Lower leg skin (tissue), 4 donors: ENCODE data around the gene IARS1. TPM values are rescaled to one million over a fixed set of nuclear protein-coding genes. Genes with fewer than 3 reads are reported as not detected.

Experiments used
- DNase-seq, 2 donors: peaks; one replicate each; pipeline ENCODE4 v3.0.0-alpha.2; 2019; ENCODE audit warnings: low spot score in 2 of 2
- H3K4me3 ChIP-seq: fragments of 200-600 bp; sonication (generic); 2 replicates; pipeline ENCODE4 v1.5.1; 2017; ENCODE audit warnings: mild to moderate bottlenecking, low read depth; ENCODE audit not compliant: poor library complexity, severe bottlenecking
- POLR2A ChIP-seq, 2 donors: fragments of 450-650 bp; IDR thresholded peaks; one replicate each; pipeline ENCODE4 v1.6.1; 2016 to 2017; ENCODE audit warnings: antibody characterized with exemption in 2 of 2, mild to moderate bottlenecking in 1 of 2, moderate library complexity in 1 of 2
- WGBS, 2 donors: methylation state at CpG; one replicate each; pipeline ENCODE4 v1.1.5; 2018; 5-methylcytosine and 5-hydroxymethylcytosine counted together
- intact Hi-C: fragments of 100-400 bp; cut with DNase I; formaldehyde crosslinking; loops from one replicate; pipeline ENCODE4 v1.15.0; 2023; ENCODE audit warnings: low total_unique reads
- total RNA-seq, 4 donors: library from RNA; depleted of rRNA; stranded (reverse); fragments of >200 nt; gene quantifications; one replicate each; pipeline ENCODE4 v1.1.0, GENCODE V29; 2016
- TF ChIP-seq, protein P1 (sequence below), 3 donors: fragments of 450-650 bp; IDR thresholded peaks; one replicate each; pipeline ENCODE4 v1.5.1; 2016; ENCODE audit warnings: antibody characterized with exemption in 3 of 3, mild to moderate bottlenecking in 3 of 3, moderate library complexity in 2 of 3

The IARS1 gene
- total RNA-seq, 4 donors from 2014 or later = 39.3 to 54.9 (median 46.7) TPM

DNA sequence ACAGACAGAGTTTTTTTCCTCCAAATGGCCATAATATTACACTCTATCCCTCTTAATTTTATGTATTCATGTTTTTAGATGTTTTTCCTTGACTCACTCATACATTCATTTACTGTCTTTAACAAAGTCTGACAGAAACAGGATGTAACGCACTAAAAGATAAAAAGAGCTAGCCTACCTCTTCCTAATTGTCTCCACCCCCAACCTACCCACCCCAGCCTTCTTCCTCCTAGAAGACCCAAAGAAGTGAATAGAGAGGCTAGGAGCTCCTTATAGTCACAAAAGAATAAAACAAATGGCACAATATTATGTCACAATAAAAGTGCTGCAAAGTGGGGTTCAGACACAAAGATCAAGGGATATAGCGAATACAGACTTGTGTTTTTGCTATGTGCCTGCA, 30.9 kb upstream of the IARS1 start:
- 24 to 32% methylated on average over 2 of the region's 2 CpGs for WGBS, 2 donors
- no peak for TF ChIP-seq POLR2A (IDR thresholded peaks at IDR 0.05)
- TF ChIP-seq, protein P1, sequence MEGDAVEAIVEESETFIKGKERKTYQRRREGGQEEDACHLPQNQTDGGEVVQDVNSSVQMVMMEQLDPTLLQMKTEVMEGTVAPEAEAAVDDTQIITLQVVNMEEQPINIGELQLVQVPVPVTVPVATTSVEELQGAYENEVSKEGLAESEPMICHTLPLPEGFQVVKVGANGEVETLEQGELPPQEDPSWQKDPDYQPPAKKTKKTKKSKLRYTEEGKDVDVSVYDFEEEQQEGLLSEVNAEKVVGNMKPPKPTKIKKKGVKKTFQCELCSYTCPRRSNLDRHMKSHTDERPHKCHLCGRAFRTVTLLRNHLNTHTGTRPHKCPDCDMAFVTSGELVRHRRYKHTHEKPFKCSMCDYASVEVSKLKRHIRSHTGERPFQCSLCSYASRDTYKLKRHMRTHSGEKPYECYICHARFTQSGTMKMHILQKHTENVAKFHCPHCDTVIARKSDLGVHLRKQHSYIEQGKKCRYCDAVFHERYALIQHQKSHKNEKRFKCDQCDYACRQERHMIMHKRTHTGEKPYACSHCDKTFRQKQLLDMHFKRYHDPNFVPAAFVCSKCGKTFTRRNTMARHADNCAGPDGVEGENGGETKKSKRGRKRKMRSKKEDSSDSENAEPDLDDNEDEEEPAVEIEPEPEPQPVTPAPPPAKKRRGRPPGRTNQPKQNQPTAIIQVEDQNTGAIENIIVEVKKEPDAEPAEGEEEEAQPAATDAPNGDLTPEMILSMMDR (IDR thresholded peaks at IDR 0.05) = no peak
- H3K4me3 ChIP-seq = peak overlapping the region; percentile 68
- no peak for DNase-seq
- intact Hi-C loops = no loop called here

DNA sequence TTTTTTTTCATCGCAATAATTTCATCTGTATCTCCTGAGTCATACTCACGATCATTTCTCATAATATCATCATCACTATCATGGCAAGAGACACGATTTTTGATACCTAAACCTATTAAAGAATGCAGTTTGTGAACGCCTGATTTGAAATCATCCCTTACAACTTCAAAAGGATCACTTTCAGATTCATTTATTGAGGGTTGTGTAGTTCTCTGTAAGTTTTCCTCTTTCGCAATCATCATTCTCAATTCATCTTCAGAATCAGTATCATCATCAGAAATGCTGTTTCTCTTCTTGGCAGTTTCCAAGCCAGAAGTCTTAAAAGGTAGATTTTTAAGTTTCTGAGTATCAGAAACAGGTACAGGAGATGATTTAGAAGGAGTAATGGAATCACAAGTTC, 22.0 kb upstream of the IARS1 start:
- DNase-seq = no peak
- WGBS, 2 donors = 92 to 93% methylated on average over 5 of the region's 5 CpGs
- no peak overlapping the region for H3K4me3 ChIP-seq
- TF ChIP-seq, protein P1 (IDR thresholded peaks at IDR 0.05) = no peak
- no peak for TF ChIP-seq POLR2A (IDR thresholded peaks at IDR 0.05)
- intact Hi-C loops = no loop called here

DNA sequence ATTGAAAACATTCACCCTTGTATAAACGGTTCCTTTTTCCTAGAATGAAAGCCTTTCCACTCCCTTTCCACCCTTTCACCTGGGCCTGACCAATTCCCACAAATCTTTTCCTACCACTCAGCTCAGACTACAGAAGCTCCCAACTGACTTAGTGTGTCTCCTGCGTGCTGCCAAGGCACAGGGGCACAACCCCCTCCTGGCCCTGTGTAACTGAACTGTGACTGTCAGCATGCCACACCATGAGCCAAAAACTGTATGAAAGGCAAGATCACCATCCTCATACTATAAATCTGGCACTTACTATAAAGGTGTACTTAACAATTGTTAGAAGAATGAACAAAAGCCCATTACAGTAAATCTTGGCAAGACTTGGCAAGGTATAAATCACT, 20.1 kb upstream of the IARS1 start:
- WGBS, 2 donors = 40 to 58% methylated on average over 2 of the region's 2 CpGs

DNA sequence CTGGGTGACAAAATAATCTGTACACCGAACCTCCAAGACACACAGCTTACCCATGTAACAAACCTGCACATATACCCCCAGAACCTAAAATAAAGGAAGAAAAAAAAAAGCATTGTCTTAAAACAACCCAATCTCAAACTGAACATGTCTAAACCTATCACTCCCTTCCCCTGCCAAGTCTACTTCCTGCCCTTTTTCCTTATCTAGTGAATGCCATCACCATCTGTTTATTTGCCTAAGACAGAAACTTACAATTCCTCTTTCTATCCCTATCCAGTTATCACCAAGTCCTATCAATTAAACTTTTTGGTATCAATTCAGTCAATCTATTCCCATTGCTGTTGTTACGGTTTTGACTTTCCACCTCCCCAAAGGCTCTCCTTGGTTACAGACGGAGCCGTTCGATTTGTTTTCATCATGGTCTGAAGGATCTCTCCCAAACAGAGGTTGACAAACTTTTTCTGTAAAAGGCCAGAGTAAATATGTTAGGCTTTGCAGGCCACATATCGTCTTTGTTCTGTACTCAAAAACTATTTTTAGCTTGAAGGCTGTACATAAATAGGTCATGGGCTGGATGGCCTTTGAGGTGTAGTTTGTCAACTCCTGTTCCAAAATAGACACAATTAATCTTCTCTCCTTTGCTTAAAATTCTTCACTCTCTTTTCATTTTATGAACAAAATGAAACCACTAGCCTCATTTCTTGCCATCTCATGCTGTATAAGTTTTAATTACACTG, 19.6 kb upstream of the IARS1 start:
- no peak for TF ChIP-seq POLR2A (IDR thresholded peaks at IDR 0.05)
- TF ChIP-seq, protein P1 (IDR thresholded peaks at IDR 0.05) = no peak
- WGBS, 2 donors = 45 to 53% methylated on average over 6 of the region's 6 CpGs
- DNase-seq = no peak
- intact Hi-C loops = no loop called here
- no peak overlapping the region for H3K4me3 ChIP-seq

More for the DNA sequence above, 20.1 kb upstream of the IARS1 start:
- DNase-seq = no peak
- H3K4me3 ChIP-seq = no peak overlapping the region
- TF ChIP-seq, protein P1 (IDR thresholded peaks at IDR 0.05) = no peak
- TF ChIP-seq POLR2A (IDR thresholded peaks at IDR 0.05) = no peak
- intact Hi-C loops = no loop called here

DNA sequence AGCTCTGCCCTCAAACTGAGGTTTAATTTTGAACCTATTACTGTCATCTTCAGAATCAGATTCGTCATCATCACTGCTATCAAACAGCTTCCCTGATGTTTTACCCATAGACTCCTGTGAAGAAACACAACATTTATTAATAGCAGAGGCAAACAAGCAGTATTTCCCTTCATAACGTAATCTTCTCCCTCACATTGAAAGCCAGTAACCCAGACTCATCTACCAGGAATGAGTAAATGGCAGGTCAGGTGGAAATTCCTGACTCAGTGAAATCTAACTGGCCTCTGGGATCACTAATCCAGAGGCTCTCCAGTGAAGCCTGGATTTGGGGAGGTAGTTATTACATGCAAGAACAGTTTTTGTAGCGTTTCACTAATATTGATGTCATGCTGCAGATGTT, 17.1 kb upstream of the IARS1 start:
- intact Hi-C loops = no loop called here
- WGBS, 2 donors = 93 to 96% methylated on average over 3 of the region's 3 CpGs
- no peak for TF ChIP-seq POLR2A (IDR thresholded peaks at IDR 0.05)
- TF ChIP-seq, protein P1 (IDR thresholded peaks at IDR 0.05) = no peak
- DNase-seq = no peak
- no peak overlapping the region for H3K4me3 ChIP-seq

DNA sequence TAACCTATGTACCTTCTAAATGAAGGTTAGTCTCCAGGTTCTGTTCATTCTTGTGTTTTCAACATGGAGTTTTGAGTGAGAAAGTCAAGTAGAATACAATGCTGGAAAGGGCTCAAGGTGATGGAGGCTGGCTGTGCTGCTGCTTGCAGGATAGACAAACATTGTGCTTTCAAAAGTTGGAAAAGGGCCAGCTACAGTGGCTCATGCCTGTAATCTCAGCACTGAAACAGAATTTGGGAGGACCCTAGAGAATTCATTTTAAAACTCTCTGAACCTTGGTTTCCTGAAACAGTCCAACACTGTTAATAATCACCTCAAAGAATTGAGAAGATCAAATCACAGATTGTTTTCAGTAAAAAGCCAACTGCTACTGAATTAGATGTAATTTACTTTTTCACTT, 15.4 kb upstream of the IARS1 start:
- TF ChIP-seq, protein P1 (IDR thresholded peaks at IDR 0.05) = no peak
- TF ChIP-seq POLR2A (IDR thresholded peaks at IDR 0.05) = no peak
- intact Hi-C loops = no loop called here
- no peak overlapping the region for H3K4me3 ChIP-seq
- no peak for DNase-seq
